HG03196 (cell line): ENCODE results near the gene CRYBA2.

Experiments
- ATAC-seq: cut with Tn5 transposase; IDR thresholded peaks from one replicate; pipeline ENCODE4 v1.9.1; 2021; ENCODE audit not compliant: unreplicated experiment

The CRYBA2 gene

GRCh38 chr2:218983263-218983933 is 9.8 kb downstream of the CRYBA2 start:
- ATAC-seq: no peak

DNA sequence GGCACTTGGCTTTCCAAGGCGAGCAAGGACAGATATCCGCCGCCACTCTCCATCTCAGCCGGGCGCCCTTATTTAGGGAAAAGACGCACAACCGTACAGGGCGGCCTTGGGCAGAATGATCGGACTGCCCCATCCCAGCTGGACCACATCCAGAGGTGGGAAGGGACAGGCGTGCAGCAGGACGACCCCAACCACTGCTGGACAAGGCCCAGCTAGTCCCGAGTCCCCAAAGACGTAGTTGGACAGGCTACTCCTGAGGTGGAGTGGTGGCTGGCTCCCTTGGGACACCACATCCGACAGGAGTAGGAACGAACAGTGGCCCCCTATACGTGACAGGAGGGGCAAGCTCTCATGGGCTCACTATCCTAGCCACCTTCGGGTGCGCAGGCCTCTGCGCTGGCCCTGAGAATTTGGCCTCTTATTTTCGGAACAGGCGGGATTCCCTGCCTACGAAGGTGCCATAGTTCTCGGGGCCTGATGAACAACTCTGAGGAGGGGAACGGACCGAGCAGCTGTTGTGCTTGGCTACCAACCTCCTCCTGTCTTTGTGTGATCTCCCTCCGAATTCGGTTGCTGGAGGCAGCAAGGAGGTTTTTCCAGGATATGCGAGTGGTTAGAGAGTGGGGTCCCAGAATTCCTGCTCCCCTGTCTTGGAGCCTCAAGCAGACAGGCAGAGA is 10.5 kb downstream of the CRYBA2 start:
- ATAC-seq: no peak

DNA sequence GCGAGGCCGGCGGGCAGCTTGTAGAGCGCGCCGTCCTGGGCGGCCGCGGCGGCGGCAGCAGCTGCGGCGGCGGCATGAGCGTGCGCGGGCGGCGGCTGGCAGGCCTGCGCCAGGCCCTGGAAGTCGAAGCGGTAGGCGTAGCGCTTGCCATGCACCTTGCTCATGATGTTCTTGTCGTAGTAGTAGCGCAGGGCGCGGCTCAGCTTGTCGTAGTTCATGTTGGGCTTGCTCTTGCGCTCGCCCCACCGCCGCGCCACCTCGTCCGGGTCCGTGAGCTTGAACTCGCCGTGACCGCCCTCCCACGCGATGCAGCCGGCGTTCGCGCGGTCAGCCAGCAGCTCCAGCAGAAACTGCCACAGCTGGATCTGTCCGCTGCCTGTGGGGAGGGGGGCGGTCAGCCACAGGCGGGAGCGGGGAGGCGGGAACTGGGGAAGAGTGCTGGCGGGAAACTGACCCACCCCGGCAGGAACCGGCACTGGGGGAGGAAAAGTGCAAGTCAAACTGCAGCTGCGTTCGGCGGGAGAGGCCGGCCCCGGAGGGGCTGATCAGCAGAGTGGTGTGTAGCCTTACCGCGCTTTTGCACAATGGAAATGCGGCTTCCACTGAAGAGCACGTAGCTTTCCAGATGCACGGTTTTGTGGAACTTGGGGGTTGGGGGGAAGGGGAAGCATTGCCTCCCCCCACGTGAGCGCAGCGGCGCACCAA is 11.2 kb downstream of the CRYBA2 start:
- no peak for ATAC-seq

- no peak for ATAC-seq
Observed at GRCh38 chr2:218981390-218981880, 11.8 kb downstream of the CRYBA2 start.

GRCh38 chr2:218980735-218981389 is 12.4 kb downstream of the CRYBA2 start:
- no peak for ATAC-seq

DNA sequence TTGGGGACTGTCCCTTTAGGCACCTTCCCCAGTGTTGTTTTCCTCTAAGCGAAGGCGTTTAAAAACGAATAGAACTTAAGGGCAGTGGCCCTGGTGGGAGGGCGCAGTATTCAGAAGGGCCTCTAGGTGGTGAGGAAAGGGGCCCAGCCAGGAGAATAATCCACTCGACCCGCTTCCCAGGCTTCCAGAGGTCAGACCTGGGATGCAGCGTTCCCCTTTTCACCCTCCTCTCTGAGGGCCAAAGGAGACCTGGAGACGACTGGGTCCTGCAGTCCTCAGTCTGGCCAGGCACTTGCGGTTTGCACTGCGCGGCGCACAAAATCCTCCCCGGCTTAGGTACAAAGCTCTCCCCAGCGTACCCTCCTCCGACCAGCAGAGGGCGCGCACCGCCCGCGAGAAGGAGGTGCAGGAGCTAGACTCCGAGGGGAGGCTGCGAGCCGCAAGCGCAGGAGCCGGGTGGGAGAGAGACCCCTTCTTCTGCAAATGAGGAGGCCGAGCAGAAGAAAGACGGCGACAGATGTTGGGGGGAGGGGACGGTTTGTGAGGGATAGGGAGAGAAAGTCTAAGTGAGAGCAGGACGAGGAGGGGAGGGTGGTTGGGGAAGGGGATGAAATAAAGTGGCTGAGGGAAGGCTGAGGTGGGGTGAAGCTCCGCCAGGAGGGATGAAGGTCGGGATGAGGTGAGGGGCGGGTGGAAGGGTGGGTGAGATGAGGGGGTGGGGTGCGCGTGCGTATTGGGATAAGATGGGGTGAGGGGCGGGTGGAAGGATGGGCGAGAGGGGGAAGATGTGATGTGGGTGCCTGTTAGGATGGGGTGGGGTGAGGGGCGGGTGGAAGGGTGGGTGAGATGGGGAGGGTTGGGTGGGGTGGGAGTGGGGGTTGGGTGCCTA is 13.1 kb downstream of the CRYBA2 start:
- peak; percentile 92 for ATAC-seq

DNA sequence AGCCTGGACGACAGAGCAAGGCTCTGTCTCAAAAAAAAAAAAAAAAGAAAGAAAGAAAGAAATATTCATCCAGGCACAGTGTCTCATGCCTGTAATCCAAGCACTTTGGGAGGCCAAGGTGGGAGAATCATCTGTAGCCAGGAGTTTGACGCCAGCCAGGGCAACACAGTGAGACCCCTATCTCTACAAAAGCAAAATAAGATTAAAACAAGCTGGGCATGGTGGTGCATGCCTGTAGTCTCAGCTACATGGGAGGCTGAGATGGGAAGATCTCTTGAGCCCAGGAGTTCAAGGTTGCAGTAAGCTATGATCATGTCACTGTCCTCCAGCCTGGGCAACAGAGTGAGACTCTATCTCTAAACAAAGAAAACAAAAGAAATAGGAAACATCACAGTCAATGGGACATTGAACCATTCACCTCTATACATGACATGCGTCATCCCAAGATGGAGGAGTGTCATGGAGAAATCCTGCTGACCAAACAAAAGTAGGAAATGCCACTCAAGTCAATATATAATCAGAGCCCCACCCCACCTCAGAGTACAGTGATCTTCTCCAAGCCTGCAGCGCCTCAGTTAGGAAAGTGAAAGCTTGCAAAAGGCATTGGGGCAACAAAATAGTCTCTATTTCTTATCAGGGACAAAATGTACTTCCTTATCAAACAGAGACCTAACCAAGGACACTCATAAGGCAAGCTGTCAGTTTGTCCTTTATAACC is 18.0 kb downstream of the CRYBA2 start:
- no peak for ATAC-seq

- ATAC-seq: no peak
Observed at GRCh38 chr2:218970894-218971293, 22.3 kb downstream of the CRYBA2 start.

DNA sequence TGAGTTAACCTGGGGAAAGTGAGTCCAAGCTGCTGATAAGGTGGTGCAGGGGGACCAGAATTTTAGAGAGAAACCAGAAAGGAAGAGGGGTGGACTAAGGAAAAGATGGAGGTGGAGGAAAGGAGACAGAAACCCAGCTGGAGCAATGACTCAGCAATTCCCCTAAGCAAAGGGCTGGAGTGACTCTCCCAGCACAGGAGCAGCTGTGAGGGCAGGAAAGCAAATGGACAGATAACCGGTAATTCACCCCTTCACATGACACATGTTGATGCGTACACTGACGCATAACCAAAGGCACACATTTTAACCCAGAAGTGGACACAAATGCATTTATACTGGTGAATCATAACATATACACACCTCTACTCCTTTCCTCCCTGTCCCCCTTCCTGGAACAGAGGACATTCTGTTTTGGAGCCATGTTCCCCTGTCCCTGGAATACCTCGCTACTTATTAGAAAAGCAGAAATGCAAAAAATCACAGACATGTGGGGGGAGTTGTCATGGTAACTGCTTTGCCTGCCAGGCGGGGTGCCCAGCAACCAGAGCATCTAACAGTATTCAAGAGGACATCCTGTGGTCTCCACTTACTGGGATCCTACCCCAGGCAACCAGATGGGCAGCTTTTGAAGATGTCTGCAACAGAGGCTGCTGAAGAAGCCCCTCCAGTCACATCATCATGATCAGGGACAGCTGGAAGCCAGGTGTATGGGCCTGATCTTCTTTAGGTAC is 29.0 kb downstream of the CRYBA2 start:
- ATAC-seq: no peak

- ATAC-seq: no peak
Observed at GRCh38 chr2:218963601-218964000, 29.6 kb downstream of the CRYBA2 start.

DNA sequence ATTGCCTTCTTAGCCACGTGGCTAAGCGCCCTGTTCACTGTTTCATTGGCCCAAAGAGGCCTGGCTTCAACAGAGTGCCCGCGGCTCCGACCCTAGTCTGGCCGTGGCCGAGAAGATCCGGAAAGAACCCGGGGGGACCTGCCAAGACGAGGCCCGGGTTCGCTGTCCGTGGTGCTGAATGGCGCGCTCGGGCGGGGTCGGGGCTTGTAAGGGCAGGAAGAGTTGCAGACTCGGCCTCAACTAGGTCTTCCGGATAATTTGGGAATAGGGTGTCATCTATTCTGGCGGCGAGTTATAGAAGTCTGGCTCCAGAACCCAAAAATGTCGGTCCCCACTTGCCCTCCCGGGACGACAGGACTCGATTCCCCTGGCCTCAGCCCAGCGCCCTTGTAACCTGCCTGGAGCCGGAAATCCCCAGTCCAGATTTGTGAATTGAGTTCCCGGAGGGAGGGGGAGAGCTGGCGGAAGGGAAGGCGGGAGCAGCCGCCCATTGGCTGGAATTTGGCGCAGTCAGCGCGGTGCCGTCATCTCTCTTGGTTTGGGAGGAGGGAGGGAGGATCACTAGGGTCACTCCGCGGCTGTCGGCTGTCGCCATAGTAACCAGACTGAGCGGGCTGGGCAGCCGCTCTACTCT is 30.2 kb downstream of the CRYBA2 start:
- ATAC-seq: no peak

- ATAC-seq: no peak
Observed at GRCh38 chr2:218961651-218962570, 31.3 kb downstream of the CRYBA2 start.

GRCh38 chr2:218961229-218961628 is 32.0 kb downstream of the CRYBA2 start:
- ATAC-seq: no peak

DNA sequence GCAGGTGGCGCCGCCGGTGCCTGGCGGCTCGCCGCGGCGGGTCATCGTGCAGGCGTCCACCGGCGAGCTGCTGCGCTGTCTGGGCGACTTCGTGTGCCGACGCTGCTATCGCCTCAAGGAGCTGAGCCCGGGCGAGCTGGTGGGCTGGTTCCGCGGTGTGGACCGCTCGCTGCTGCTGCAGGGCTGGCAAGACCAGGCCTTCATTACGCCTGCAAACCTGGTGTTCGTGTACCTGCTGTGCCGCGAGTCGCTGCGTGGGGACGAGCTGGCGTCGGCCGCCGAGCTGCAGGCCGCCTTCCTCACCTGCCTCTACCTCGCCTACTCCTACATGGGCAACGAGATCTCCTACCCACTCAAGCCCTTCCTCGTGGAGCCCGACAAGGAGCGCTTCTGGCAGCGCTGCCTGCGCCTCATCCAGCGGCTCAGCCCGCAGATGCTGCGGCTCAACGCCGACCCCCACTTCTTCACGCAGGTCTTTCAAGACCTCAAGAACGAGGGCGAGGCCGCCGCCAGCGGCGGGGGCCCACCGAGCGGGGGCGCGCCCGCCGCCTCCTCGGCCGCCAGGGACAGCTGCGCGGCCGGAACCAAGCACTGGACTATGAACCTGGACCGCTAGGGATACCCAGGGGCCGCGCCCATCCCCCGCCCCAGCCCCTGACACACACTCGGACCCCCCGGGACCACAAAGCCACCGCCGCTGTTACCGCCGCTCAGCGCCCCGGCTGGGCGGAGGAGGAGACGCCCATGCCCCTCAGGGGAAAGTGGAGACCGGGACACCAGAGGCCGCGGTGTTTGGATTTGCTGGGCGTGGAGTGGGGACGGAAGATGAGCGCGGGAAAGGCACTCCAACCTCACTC is 32.7 kb downstream of the CRYBA2 start:
- ATAC-seq: no peak

DNA sequence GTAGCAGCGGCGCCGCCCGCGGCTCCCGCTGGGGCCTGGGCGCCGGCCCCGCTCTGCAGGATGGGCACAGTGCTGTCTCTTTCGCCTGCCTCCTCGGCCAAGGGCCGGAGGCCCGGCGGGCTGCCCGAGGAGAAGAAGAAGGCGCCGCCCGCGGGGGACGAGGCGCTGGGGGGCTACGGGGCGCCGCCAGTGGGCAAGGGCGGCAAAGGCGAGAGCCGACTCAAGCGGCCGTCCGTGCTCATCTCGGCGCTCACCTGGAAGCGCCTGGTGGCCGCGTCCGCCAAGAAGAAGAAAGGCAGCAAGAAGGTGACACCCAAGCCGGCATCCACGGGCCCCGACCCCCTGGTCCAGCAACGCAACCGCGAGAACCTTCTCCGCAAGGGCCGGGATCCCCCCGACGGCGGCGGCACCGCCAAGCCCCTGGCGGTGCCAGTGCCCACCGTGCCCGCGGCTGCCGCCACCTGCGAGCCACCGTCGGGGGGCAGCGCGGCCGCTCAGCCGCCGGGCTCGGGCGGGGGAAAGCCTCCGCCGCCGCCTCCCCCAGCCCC is 33.4 kb downstream of the CRYBA2 start:
- no peak for ATAC-seq

DNA sequence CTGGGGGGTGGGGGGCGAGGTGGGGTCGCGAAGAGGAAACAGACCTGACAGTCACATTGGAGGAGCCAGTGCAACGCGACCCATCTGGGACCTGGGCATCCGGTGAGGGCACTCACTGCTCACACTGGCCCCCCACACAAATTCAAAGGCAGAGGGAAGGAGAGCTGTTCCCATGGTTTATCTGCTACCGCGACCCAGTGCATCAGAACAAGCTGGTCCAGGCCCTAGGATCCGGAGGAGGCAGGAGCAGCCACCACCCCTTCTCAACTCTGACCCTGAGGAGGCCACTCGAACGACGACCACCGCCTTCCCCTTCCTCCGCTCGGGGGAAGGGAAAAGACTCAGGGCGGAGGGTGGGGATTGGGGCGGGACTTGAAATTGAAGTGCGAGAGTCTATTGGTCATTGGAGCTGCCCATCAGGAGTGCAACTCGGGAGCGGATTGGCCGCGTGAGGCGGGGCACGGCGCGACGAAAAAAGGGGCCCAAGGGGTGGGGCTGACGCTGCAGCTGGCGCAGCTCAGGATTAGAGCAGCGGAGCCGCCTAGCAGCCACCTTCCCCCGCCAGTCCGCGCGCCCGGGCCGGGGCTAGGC is 34.0 kb downstream of the CRYBA2 start, which contains the start of gene CDK5R2:
Gene CDK5R2 (plus strand): TSS at position 526 of the 591 bp plus-strand sequence. CDS start 155 bp downstream, outside the sequence.
- peak; percentile 80 for ATAC-seq
